Pancreas (tissue), 10 donors: ENCODE results near the gene SLC8A3. TPM values are rescaled to one million over a fixed set of nuclear protein-coding genes. Genes with fewer than 3 reads are reported as not detected.

ENCODE experiments used
- ATAC-seq, 4 donors: fragments of 200-7000 bp; cut with Tn5 transposase; one replicate each; pipeline versions ENCODE4 v1.8.0 to v1.9.1; 2020; ENCODE audit warnings: mild to moderate bottlenecking in 4 of 4, moderate library complexity in 4 of 4
- DNase-seq, 6 donors: peaks; one replicate each; pipeline ENCODE4 v3.0.0-alpha.2; 2020
- FAIRE-seq: peaks from 2 replicates; lab custom pipeline; 2012; peaks lifted over from hg19 to GRCh38; lab: Jason Lieb, UNC
- H3K27ac ChIP-seq, 4 donors: fragments of 200-600 bp; sonication (generic); 1 replicate in 3 of 4; 2 replicates in 1 of 4; pipeline versions ENCODE4 v1.5.0 to v1.8.0; 2020
- H3K27me3 ChIP-seq, 4 donors: fragments of 200-600 bp; one replicate each; pipeline ENCODE4 v1.8.0; 2021
- H3K36me3 ChIP-seq, 3 donors: fragments of 200-600 bp; sonication (generic) in 1 of 3; one replicate each; pipeline versions ENCODE4 v1.5.0 to v1.8.0; 2020 to 2021
- H3K4me1 ChIP-seq, 3 donors: fragments of 200-600 bp; one replicate each; pipeline ENCODE4 v1.8.0; 2021
- H3K4me3 ChIP-seq, 4 donors: fragments of 200-600 bp; sonication (generic) in 2 of 4; one replicate each; pipeline versions ENCODE4 v1.5.0 to v1.8.0; 2020 to 2021
- H3K9me3 ChIP-seq, 4 donors: fragments of 200-600 bp; one replicate each; pipeline ENCODE4 v1.8.0; 2021
- WGBS, 2 donors: extraction: QIAGEN DNeasy Blood & Tissue Kit; methylation state at CpG; one replicate each; pipeline ENCODE4 v1.1.7; 2013; 5-methylcytosine and 5-hydroxymethylcytosine counted together
- intact Hi-C, 3 donors: fragments of 100-400 bp; cut with DNase I; formaldehyde crosslinking; loops; one replicate each; pipeline versions ENCODE4 v1.11.1 to v1.14.2; 2022
- polyA plus RNA-seq, 2 donors: library from polyadenylated mRNA; stranded (reverse); fragments of 200-250 nt; gene quantifications; one replicate each; pipeline ENCODE4 v1.2.3, GENCODE V29; 2013
- total RNA-seq, 6 donors: library from RNA; stranded (reverse); fragmentation: NEBNext Ultra II Directional in 4 of 6; extraction: Animal tissue kit (Norgen Biotek cat#: 25700) in 4 of 6; gene quantifications; one replicate each; pipeline versions ENCODE4 v1.2.1 to v1.2.4, GENCODE V29; 2021 to 2023
- TF ChIP-seq, protein P1 (sequence below), 4 donors: fragments of 200-600 bp; sonication (generic) in 3 of 4; IDR thresholded peaks; one replicate each; pipeline versions ENCODE4 v1.5.0 to v1.8.0; 2021; ENCODE audit warnings: antibody characterized with exemption in 4 of 4
- donor health status: healthy with polysubstance abuse.
- donor health status: DM: no; HTN: no; CAD: no; lungs with moderate emphysema.
- donor health status: DM: no; HTN: no; CAD: no.
- donor health status: control.
- donor health status: control.
- donor health status: Bipolar disorder and iron deficiency.
- donor health status: DM: yes; HTN: yes; CAD: no.
- donor health status: DM: no; HTN: no; CAD: no.
- donor health status: DM: no; HTN: no; CAD: no.
- donor health status: DM: yes; HTN: yes; CAD: no.

Gene SLC8A3
- total and polyA plus RNA-seq, 8 donors = 0.08 to 1.5 (median 0.40) TPM

DNA sequence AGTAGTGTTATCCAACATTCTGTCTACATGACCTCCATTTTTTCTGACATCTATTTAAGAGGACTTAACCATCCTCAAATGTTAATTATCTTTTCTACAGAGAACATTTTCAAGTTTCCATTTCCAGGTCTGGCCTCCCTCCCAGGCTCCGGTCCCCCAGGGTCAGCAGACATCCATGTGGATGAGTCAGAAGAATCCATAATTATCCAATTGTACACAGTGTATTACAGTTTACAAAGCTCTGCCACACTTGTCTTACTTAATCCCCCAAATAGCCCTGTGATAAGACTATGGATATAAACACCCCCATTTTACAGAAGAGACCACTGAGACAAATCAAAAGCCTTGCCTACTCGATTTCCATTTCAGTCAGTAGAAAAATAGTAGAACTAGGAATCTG is 65.0 kb downstream of the SLC8A3 start:
- no peak overlapping the region for H3K27ac ChIP-seq
- ATAC-seq (no peak), DNase-seq (no peak), FAIRE-seq (no peak)
- no peak overlapping the region for H3K4me3 ChIP-seq
- no peaks in the 10 kb centered on the region for H3K36me3 ChIP-seq
- H3K27me3 ChIP-seq = no peaks in the 10 kb centered on the region
- TF ChIP-seq, protein P1, sequence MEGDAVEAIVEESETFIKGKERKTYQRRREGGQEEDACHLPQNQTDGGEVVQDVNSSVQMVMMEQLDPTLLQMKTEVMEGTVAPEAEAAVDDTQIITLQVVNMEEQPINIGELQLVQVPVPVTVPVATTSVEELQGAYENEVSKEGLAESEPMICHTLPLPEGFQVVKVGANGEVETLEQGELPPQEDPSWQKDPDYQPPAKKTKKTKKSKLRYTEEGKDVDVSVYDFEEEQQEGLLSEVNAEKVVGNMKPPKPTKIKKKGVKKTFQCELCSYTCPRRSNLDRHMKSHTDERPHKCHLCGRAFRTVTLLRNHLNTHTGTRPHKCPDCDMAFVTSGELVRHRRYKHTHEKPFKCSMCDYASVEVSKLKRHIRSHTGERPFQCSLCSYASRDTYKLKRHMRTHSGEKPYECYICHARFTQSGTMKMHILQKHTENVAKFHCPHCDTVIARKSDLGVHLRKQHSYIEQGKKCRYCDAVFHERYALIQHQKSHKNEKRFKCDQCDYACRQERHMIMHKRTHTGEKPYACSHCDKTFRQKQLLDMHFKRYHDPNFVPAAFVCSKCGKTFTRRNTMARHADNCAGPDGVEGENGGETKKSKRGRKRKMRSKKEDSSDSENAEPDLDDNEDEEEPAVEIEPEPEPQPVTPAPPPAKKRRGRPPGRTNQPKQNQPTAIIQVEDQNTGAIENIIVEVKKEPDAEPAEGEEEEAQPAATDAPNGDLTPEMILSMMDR (IDR thresholded peaks at IDR 0.05) = no peak
- intact Hi-C loops = no loop called here
- H3K4me1 ChIP-seq = no peaks in the 10 kb centered on the region
- 71 to 80% methylated on average over 2 of the region's 2 CpGs for WGBS, 2 donors
- H3K9me3 ChIP-seq = no peaks in the 10 kb centered on the region

DNA sequence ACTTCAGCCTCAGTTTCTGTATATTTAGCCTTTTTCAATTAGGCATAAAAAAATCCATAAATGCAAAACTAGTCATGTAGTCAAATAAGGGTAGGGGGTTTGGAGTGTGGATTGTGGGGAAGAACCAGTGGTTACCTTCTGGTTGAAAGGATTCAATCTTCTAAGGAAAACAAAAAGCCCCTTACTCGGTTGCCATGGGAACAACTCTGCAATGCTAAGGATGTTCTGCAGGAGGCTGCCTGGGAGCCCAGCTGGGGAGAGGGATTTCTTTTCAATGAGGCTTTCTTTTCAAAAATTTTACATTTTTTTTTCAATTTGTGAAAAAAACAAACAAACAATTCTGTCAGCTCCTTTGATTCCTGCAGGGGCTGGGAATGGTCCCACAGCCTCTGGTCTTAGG is 67.2 kb downstream of the SLC8A3 start:
- Histone ChIP-seq H3K9me3 (no peaks in the 10 kb centered on the region), H3K4me3 (no peak overlapping the region), H3K27me3 (no peaks in the 10 kb centered on the region), H3K4me1 (no peaks in the 10 kb centered on the region), H3K27ac (no peak overlapping the region), H3K36me3 (no peaks in the 10 kb centered on the region)
- intact Hi-C loops = no loop called here
- ATAC-seq (no peak), DNase-seq (no peak), FAIRE-seq (no peak)
- 16 to 33% methylated on average over 1 of the region's 1 CpG for WGBS, 2 donors
- TF ChIP-seq, protein P1 (IDR thresholded peaks at IDR 0.05) = no peak

GRCh38 chr14:70118064-70118463 is 70.7 kb downstream of the SLC8A3 start:
- no peak for FAIRE-seq
- TF ChIP-seq, protein P1 (IDR thresholded peaks at IDR 0.05) = no peak
- no peaks in the 10 kb centered on the region for H3K9me3 ChIP-seq
- 35 to 38% methylated on average over 3 of the region's 3 CpGs for WGBS, 2 donors
- H3K4me1 ChIP-seq = no peaks in the 10 kb centered on the region
- no peak for ATAC-seq
- H3K4me3 ChIP-seq = no peak overlapping the region
- DNase-seq = no peak
- H3K27me3 ChIP-seq = no peaks in the 10 kb centered on the region
- no peaks in the 10 kb centered on the region for H3K36me3 ChIP-seq
- intact Hi-C loops = no loop called here
- no peak overlapping the region for H3K27ac ChIP-seq

- H3K9me3 ChIP-seq = no peaks in the 10 kb centered on the region
- H3K36me3 ChIP-seq = no peaks in the 10 kb centered on the region
- FAIRE-seq (no peak), DNase-seq (no peak), ATAC-seq (no peak)
- H3K4me3 ChIP-seq = no peak overlapping the region
- no peaks in the 10 kb centered on the region for H3K27me3 ChIP-seq
- intact Hi-C loops = no loop called here
- 77 to 79% methylated on average over 5 of the region's 5 CpGs for WGBS, 2 donors
- no peak overlapping the region for H3K27ac ChIP-seq
- TF ChIP-seq, protein P1 (IDR thresholded peaks at IDR 0.05) = no peak
- no peaks in the 10 kb centered on the region for H3K4me1 ChIP-seq
Observed at GRCh38 chr14:70116278-70116677, 72.5 kb downstream of the SLC8A3 start.

GRCh38 chr14:70114621-70115156 is 74.1 kb downstream of the SLC8A3 start:
- Histone ChIP-seq H3K4me3 (no peak overlapping the region), H3K36me3 (no peaks in the 10 kb centered on the region), H3K4me1 (no peaks in the 10 kb centered on the region), H3K9me3 (no peaks in the 10 kb centered on the region), H3K27ac (no peak overlapping the region), H3K27me3 (no peaks in the 10 kb centered on the region)
- no peak for DNase-seq
- WGBS, 2 donors = 65 to 72% methylated on average over 12 of the region's 12 CpGs
- TF ChIP-seq, protein P1 (IDR thresholded peaks at IDR 0.05) = no peak
- no peak for ATAC-seq
- FAIRE-seq = no peak
- intact Hi-C loops = no loop called here
